Astrocyte (in vitro differentiated cells and primary cell): ENCODE measurements around the gene EHD1. TPM values are rescaled to one million over a fixed set of nuclear protein-coding genes. Genes with fewer than 3 reads are reported as not detected.

Experiments used
- DNase-seq: peaks from one replicate; pipeline ENCODE4 v3.0.0-alpha.2; 2010; ENCODE audit warnings: low read depth
- FAIRE-seq: peaks from 2 replicates; lab custom pipeline; 2011; peaks lifted over from hg19 to GRCh38; lab: Jason Lieb, UNC
- H2AFZ ChIP-seq: 2 replicates; pipeline ENCODE4 v1.6.0; 2012; ENCODE audit warnings: low read depth, low read length, inconsistent platforms
- H3K27ac ChIP-seq: 2 replicates; pipeline ENCODE4 v1.5.1; 2011; ENCODE audit warnings: low read depth, low read length, inconsistent platforms
- H3K27me3 ChIP-seq: 2 replicates; pipeline ENCODE4 v1.6.0; 2011; ENCODE audit warnings: low read length, inconsistent platforms; ENCODE audit not compliant: insufficient read depth
- H3K36me3 ChIP-seq: 2 replicates; pipeline ENCODE4 v1.5.1; 2011; ENCODE audit warnings: low read length, inconsistent platforms; ENCODE audit not compliant: insufficient read depth
- H3K4me1 ChIP-seq: 2 replicates; pipeline ENCODE4 v1.5.1; 2011; ENCODE audit warnings: low read length, inconsistent platforms; ENCODE audit not compliant: insufficient read depth
- H3K4me2 ChIP-seq: 2 replicates; pipeline ENCODE4 v1.6.0; 2012; ENCODE audit warnings: low read length, inconsistent platforms
- H3K4me3 ChIP-seq: 2 replicates; pipeline ENCODE4 v1.5.1; 2011; ENCODE audit warnings: low read depth, mild to moderate bottlenecking, low read length, inconsistent platforms; ENCODE audit not compliant: insufficient read depth
- H3K79me2 ChIP-seq: 2 replicates; pipeline ENCODE4 v1.6.0; 2012; ENCODE audit warnings: mild to moderate bottlenecking, low read length, inconsistent platforms; ENCODE audit not compliant: insufficient read depth
- H3K9ac ChIP-seq: 2 replicates; pipeline ENCODE4 v1.6.0; 2012; ENCODE audit warnings: mild to moderate bottlenecking, low read length, inconsistent platforms
- H3K9me3 ChIP-seq: 2 replicates; pipeline ENCODE4 v1.5.1; 2012; ENCODE audit warnings: low read depth, mild to moderate bottlenecking, low read length, inconsistent platforms; ENCODE audit not compliant: insufficient read depth
- H4K20me1 ChIP-seq: 2 replicates; pipeline ENCODE4 v1.6.0; 2012; ENCODE audit warnings: low read length, inconsistent platforms; ENCODE audit not compliant: insufficient read depth
- H3K27ac Mint-ChIP-seq: one replicate; pipeline ENCODE4 v1.8.0; 2021; ENCODE audit warnings: mild to moderate bottlenecking, mixed read lengths; ENCODE audit not compliant: unreplicated experiment
- H3K27me3 Mint-ChIP-seq: one replicate; pipeline ENCODE4 v1.8.0; 2021; ENCODE audit warnings: low read depth, mixed read lengths; ENCODE audit not compliant: unreplicated experiment
- H3K36me3 Mint-ChIP-seq: one replicate; pipeline ENCODE4 v1.8.0; 2021; ENCODE audit warnings: low read depth, mixed read lengths; ENCODE audit not compliant: unreplicated experiment
- H3K4me1 Mint-ChIP-seq: one replicate; pipeline ENCODE4 v1.8.0; 2021; ENCODE audit warnings: low read depth, mixed read lengths; ENCODE audit not compliant: unreplicated experiment
- H3K4me3 Mint-ChIP-seq: one replicate; pipeline ENCODE4 v1.8.0; 2021; ENCODE audit warnings: mild to moderate bottlenecking, moderate library complexity, mixed read lengths; ENCODE audit not compliant: unreplicated experiment
- H3K9me3 Mint-ChIP-seq: one replicate; pipeline ENCODE4 v1.8.0; 2021; ENCODE audit warnings: mild to moderate bottlenecking, mixed read lengths; ENCODE audit not compliant: unreplicated experiment
- CTCF ChIP-seq: IDR thresholded peaks from 2 replicates; pipeline ENCODE4 v1.5.1; 2011; ENCODE audit warnings: low read depth, mild to moderate bottlenecking, inconsistent platforms, low read length, moderate library complexity; ENCODE audit not compliant: insufficient read depth
- EZH2 ChIP-seq: IDR thresholded peaks from 2 replicates; pipeline ENCODE4 v1.6.1; 2012; ENCODE audit warnings: mild to moderate bottlenecking, low read length, inconsistent platforms; ENCODE audit not compliant: insufficient read depth
- total RNA-seq: library from RNA; stranded (reverse); gene quantifications from 2 replicates; pipeline ENCODE4 v1.2.1, GENCODE V29; 2021

EHD1 gene
- total RNA-seq, 1 donor from 2014 or later, result 201 TPM

- Histone ChIP-seq H3K4me1 (peaks cover 36% of the 10 kb centered on the region), H3K9ac (no peak overlapping the region), H3K27me3 (no peaks in the 10 kb centered on the region), H2AFZ (no peak overlapping the region), H3K27ac (no peak overlapping the region), H3K9me3 (no peaks in the 10 kb centered on the region), H4K20me1 (peaks cover 6% of the 10 kb centered on the region), H3K4me3 (no peak overlapping the region), H3K36me3 (no peaks in the 10 kb centered on the region), H3K79me2 (peaks cover 35% of the 10 kb centered on the region), H3K4me2 (no peak overlapping the region)
- TF ChIP-seq CTCF (no peak), EZH2 (no peak)
- no peak overlapping the region for H3K27ac Mint-ChIP-seq
- no peaks in the 10 kb centered on the region for H3K27me3 Mint-ChIP-seq
- no peak for DNase-seq
- FAIRE-seq, result no peak
- no peaks in the 10 kb centered on the region for H3K9me3 Mint-ChIP-seq
- H3K4me1 Mint-ChIP-seq, result peaks cover 17% of the 10 kb centered on the region
- H3K36me3 Mint-ChIP-seq, result peaks cover 4% of the 10 kb centered on the region
- no peak overlapping the region for H3K4me3 Mint-ChIP-seq
Observed at GRCh38 chr11:64852804-64853509, 25.5 kb downstream of the EHD1 start.

- Histone ChIP-seq H4K20me1 (peaks cover 6% of the 10 kb centered on the region), H3K9ac (no peak overlapping the region), H3K27ac (no peak overlapping the region), H2AFZ (no peak overlapping the region), H3K79me2 (peaks cover 29% of the 10 kb centered on the region), H3K9me3 (no peaks in the 10 kb centered on the region), H3K4me3 (no peak overlapping the region), H3K27me3 (no peaks in the 10 kb centered on the region), H3K4me2 (no peak overlapping the region), H3K4me1 (peaks cover 34% of the 10 kb centered on the region), H3K36me3 (no peaks in the 10 kb centered on the region)
- Mint-ChIP-seq H3K27me3 (no peaks in the 10 kb centered on the region), H3K27ac (peak overlapping the region; percentile 9), H3K9me3 (no peaks in the 10 kb centered on the region), H3K4me3 (no peak overlapping the region), H3K36me3 (peaks cover 4% of the 10 kb centered on the region), H3K4me1 (peaks cover 17% of the 10 kb centered on the region)
- no peak for FAIRE-seq
- DNase-seq, result no peak
- no peak for TF ChIP-seq EZH2
- TF ChIP-seq CTCF, result no peak
Observed at GRCh38 chr11:64851831-64852351, 26.5 kb downstream of the EHD1 start.
